Skeletal muscle tissue (tissue), 4 donors: ENCODE measurements around the gene FKRP. TPM values are rescaled to one million over a fixed set of nuclear protein-coding genes. Genes with fewer than 3 reads are reported as not detected.

Experiments used
- H3K27ac ChIP-seq: one replicate; pipeline ENCODE4 v1.7.0; 2013; ENCODE audit warnings: mild to moderate bottlenecking, low read depth, low read length, inconsistent platforms
- H3K27me3 ChIP-seq, 3 donors: one replicate each; pipeline ENCODE4 v1.7.0; 2013; ENCODE audit warnings: low read length in 3 of 3; ENCODE audit not compliant: control insufficient read depth in 3 of 3, insufficient read depth in 3 of 3
- H3K36me3 ChIP-seq, 3 donors: one replicate each; pipeline ENCODE4 v1.7.0; 2013; ENCODE audit warnings: low read length in 3 of 3; ENCODE audit not compliant: control insufficient read depth in 3 of 3, insufficient read depth in 3 of 3
- H3K4me1 ChIP-seq, 3 donors: one replicate each; pipeline ENCODE4 v1.7.0; 2013; ENCODE audit warnings: low read length in 3 of 3, mild to moderate bottlenecking in 3 of 3; ENCODE audit not compliant: control insufficient read depth in 3 of 3, insufficient read depth in 3 of 3
- H3K4me3 ChIP-seq, 3 donors: one replicate each; pipeline ENCODE4 v1.7.0; 2013; ENCODE audit warnings: low read length in 3 of 3
- H3K9ac ChIP-seq, 3 donors: one replicate each; pipeline ENCODE4 v1.7.0; 2013; ENCODE audit warnings: low read length in 3 of 3, mild to moderate bottlenecking in 3 of 3, moderate library complexity in 2 of 3, low read depth in 1 of 3
- H3K9me3 ChIP-seq, 3 donors: one replicate each; pipeline ENCODE4 v1.7.0; 2013; ENCODE audit warnings: low read length in 3 of 3; ENCODE audit not compliant: control insufficient read depth in 3 of 3
- total RNA-seq: library from RNA; depleted of rRNA; stranded (reverse); fragments of >200 nt; gene quantifications from one replicate; pipeline ENCODE4 v1.2.3, GENCODE V29; 2014
- donor health status: Osteomylitis.

Gene FKRP
- total RNA-seq, 1 donor from 2014 or later = 5.7 TPM

- H3K9me3 ChIP-seq = no peaks in the 10 kb centered on the region
- no peaks in the 10 kb centered on the region for H3K27me3 ChIP-seq
- no peak overlapping the region for H3K27ac ChIP-seq
- H3K36me3 ChIP-seq = peaks cover 86 to 89% (median 88%) of the 10 kb centered on the region in 3 donors
- H3K9ac ChIP-seq = peak overlapping the region in 1 of 3 donors; percentile 25
- H3K4me1 ChIP-seq = peaks cover 10 to 24% (median 19%) of the 10 kb centered on the region in 3 donors
- no peak overlapping the region for H3K4me3 ChIP-seq
Observed at GRCh38 chr19:46725036-46725820, 20.6 kb upstream of the FKRP start.

GRCh38 chr19:46725859-46726393 is 19.9 kb upstream of the FKRP start:
- H3K27me3 ChIP-seq = no peaks in the 10 kb centered on the region
- H3K9me3 ChIP-seq = no peaks in the 10 kb centered on the region
- peak overlapping the region in 1 of 3 donors; percentile 25 for H3K9ac ChIP-seq
- H3K27ac ChIP-seq = no peak overlapping the region
- peaks cover 12 to 26% (median 24%) of the 10 kb centered on the region in 3 donors for H3K4me1 ChIP-seq
- no peak overlapping the region for H3K4me3 ChIP-seq
- H3K36me3 ChIP-seq = peaks cover 86 to 88% (median 88%) of the 10 kb centered on the region in 3 donors

GRCh38 chr19:46726551-46726950 is 19.3 kb upstream of the FKRP start:
- no peaks in the 10 kb centered on the region for H3K27me3 ChIP-seq
- H3K4me1 ChIP-seq = peaks cover 14 to 32% (median 24%) of the 10 kb centered on the region in 3 donors
- H3K9me3 ChIP-seq = no peaks in the 10 kb centered on the region
- no peak overlapping the region for H3K27ac ChIP-seq
- H3K9ac ChIP-seq = no peak overlapping the region
- no peak overlapping the region for H3K4me3 ChIP-seq
- H3K36me3 ChIP-seq = peaks cover 86 to 88% (median 87%) of the 10 kb centered on the region in 3 donors

GRCh38 chr19:46726971-46727501 is 18.8 kb upstream of the FKRP start:
- Histone ChIP-seq H3K27me3 (no peaks in the 10 kb centered on the region), H3K4me3 (no peak overlapping the region), H3K9ac (no peak overlapping the region), H3K9me3 (no peaks in the 10 kb centered on the region), H3K36me3 (peaks cover 84 to 88% (median 87%) of the 10 kb centered on the region in 3 donors), H3K27ac (no peak overlapping the region), H3K4me1 (peaks cover 15 to 34% (median 24%) of the 10 kb centered on the region in 3 donors)

- Histone ChIP-seq H3K4me1 (peaks cover 18 to 38% (median 24%) of the 10 kb centered on the region in 3 donors), H3K4me3 (no peak overlapping the region), H3K36me3 (peaks cover 84 to 88% (median 88%) of the 10 kb centered on the region in 3 donors), H3K9ac (no peak overlapping the region), H3K9me3 (no peaks in the 10 kb centered on the region), H3K27me3 (no peaks in the 10 kb centered on the region), H3K27ac (no peak overlapping the region)
Observed at GRCh38 chr19:46727757-46728156, 18.1 kb upstream of the FKRP start.

- H3K27me3 ChIP-seq = no peaks in the 10 kb centered on the region
- H3K4me3 ChIP-seq = no peak overlapping the region
- H3K27ac ChIP-seq = peak overlapping the region; percentile 51
- H3K9me3 ChIP-seq = no peaks in the 10 kb centered on the region
- peaks cover 85 to 88% (median 88%) of the 10 kb centered on the region in 3 donors for H3K36me3 ChIP-seq
- no peak overlapping the region for H3K9ac ChIP-seq
- peaks cover 20 to 34% (median 24%) of the 10 kb centered on the region in 3 donors for H3K4me1 ChIP-seq
Observed at GRCh38 chr19:46728208-46728607, 17.6 kb upstream of the FKRP start.

- peaks cover 20 to 33% (median 24%) of the 10 kb centered on the region in 3 donors for H3K4me1 ChIP-seq
- H3K9me3 ChIP-seq = no peaks in the 10 kb centered on the region
- H3K4me3 ChIP-seq = no peak overlapping the region
- no peaks in the 10 kb centered on the region for H3K27me3 ChIP-seq
- peaks cover 86 to 87% (median 87%) of the 10 kb centered on the region in 3 donors for H3K36me3 ChIP-seq
- peak overlapping the region in 1 of 3 donors; percentile 25 for H3K9ac ChIP-seq
- H3K27ac ChIP-seq = peak overlapping the region; percentile 51
Observed at GRCh38 chr19:46728693-46729339, 17.0 kb upstream of the FKRP start.

- no peaks in the 10 kb centered on the region for H3K9me3 ChIP-seq
- H3K36me3 ChIP-seq = peaks cover 85 to 87% (median 85%) of the 10 kb centered on the region in 3 donors
- no peak overlapping the region for H3K4me3 ChIP-seq
- no peak overlapping the region for H3K27ac ChIP-seq
- no peaks in the 10 kb centered on the region for H3K27me3 ChIP-seq
- H3K9ac ChIP-seq = no peak overlapping the region
- H3K4me1 ChIP-seq = peaks cover 20 to 33% (median 24%) of the 10 kb centered on the region in 3 donors
Observed at GRCh38 chr19:46729696-46730095, 16.2 kb upstream of the FKRP start.

- Histone ChIP-seq H3K4me1 (peaks cover 20 to 33% (median 24%) of the 10 kb centered on the region in 3 donors), H3K9me3 (no peaks in the 10 kb centered on the region), H3K27ac (no peak overlapping the region), H3K36me3 (peaks cover 80 to 83% (median 81%) of the 10 kb centered on the region in 3 donors), H3K4me3 (no peak overlapping the region), H3K27me3 (no peaks in the 10 kb centered on the region), H3K9ac (no peak overlapping the region)
Observed at GRCh38 chr19:46730187-46730586, 15.7 kb upstream of the FKRP start.
